NCI-H446 (cell line): ENCODE measurements around the gene RHOBTB3.
"Not testable (repeated sequence)": the region's sequence is repeated elsewhere in the genome, so short reads cannot be mapped to it uniquely, and the experiment has no call there.

Experiments used
- DNase-seq, 2 experiments: peaks; one replicate each; lab custom pipeline; 2025; lab: John Stamatoyannopoulos, UW

The RHOBTB3 gene

GRCh38 chr5:95730730-95731570 is at the start of gene RHOBTB3:
Gene RHOBTB3, plus strand, starts transcription at chr5:95731336. Its CDS starts 347 bp downstream, at chr5:95731683.
- peak; percentile 31 to 76 for DNase-seq

GRCh38 chr5:95682891-95683290 is 48.2 kb upstream of the RHOBTB3 start, which contains the start of gene SPATA9:
Gene SPATA9, minus strand, starts transcription at chr5:95682991. Its CDS starts 137 bp downstream, at chr5:95682854.
- DNase-seq: no peak

- no peak for DNase-seq
These were observed 46.8 kb upstream of the RHOBTB3 start for GRCh38 chr5:95684361-95684760.

- DNase-seq: no peak
These were observed 44.5 kb upstream of the RHOBTB3 start for GRCh38 chr5:95686651-95687050.

- DNase-seq: no peak
These were observed 41.5 kb upstream of the RHOBTB3 start for GRCh38 chr5:95689680-95690079.

GRCh38 chr5:95690333-95690732 is 40.8 kb upstream of the RHOBTB3 start:
- DNase-seq: no peak

GRCh38 chr5:95697781-95698681 is 33.1 kb upstream of the RHOBTB3 start:
- DNase-seq: no peak

GRCh38 chr5:95699337-95699736 is 31.8 kb upstream of the RHOBTB3 start:
- no peak for DNase-seq

- no peak for DNase-seq
These were observed 30.1 kb upstream of the RHOBTB3 start for GRCh38 chr5:95701074-95701473.

- DNase-seq: no peak
These were observed 27.0 kb upstream of the RHOBTB3 start for GRCh38 chr5:95704150-95704549.

GRCh38 chr5:95706196-95706595 is 24.9 kb upstream of the RHOBTB3 start:
- DNase-seq: not testable (repeated sequence)

- no peak for DNase-seq
These were observed 24.1 kb upstream of the RHOBTB3 start for GRCh38 chr5:95707055-95707454.

GRCh38 chr5:95707534-95708188 is 23.5 kb upstream of the RHOBTB3 start:
- not testable (repeated sequence) for DNase-seq

- DNase-seq: no peak
These were observed 22.3 kb upstream of the RHOBTB3 start for GRCh38 chr5:95708876-95709275.

- no peak for DNase-seq
These were observed 21.0 kb upstream of the RHOBTB3 start for GRCh38 chr5:95709967-95710650.

- DNase-seq: not testable (repeated sequence)
These were observed 20.3 kb upstream of the RHOBTB3 start for GRCh38 chr5:95710651-95711500.

GRCh38 chr5:95711501-95712346 is 19.4 kb upstream of the RHOBTB3 start:
- no peak for DNase-seq

- no peak for DNase-seq
These were observed 18.7 kb upstream of the RHOBTB3 start for GRCh38 chr5:95712347-95712958.

- DNase-seq: not testable (repeated sequence)
These were observed 17.9 kb upstream of the RHOBTB3 start for GRCh38 chr5:95713246-95713645.
